OCI-LY1 (cell line): Measurements from ENCODE around the gene DCC.

ENCODE experiments used
- H2AFZ ChIP-seq: fragments of 200-600 bp; sonication (generic), shearing (Covaris generic); 2 replicates; pipeline ENCODE4 v1.6.0; 2014; ENCODE audit warnings: antibody characterized with exemption, mild to moderate bottlenecking, low read length
- H3F3A ChIP-seq: fragments of 200-600 bp; sonication (generic), shearing (Covaris generic); 2 replicates; pipeline ENCODE4 v1.6.0; 2014; ENCODE audit warnings: mild to moderate bottlenecking, antibody characterized with exemption, low read length, moderate library complexity; ENCODE audit not compliant: insufficient read depth
- H3K27ac ChIP-seq: fragments of 200-600 bp; sonication (generic); 2 replicates; pipeline ENCODE4 v1.5.1; 2014; ENCODE audit warnings: low read length, mixed run types, mild to moderate bottlenecking, low read depth; ENCODE audit not compliant: poor library complexity, severe bottlenecking
- H3K27me3 ChIP-seq: fragments of 200-600 bp; sonication (generic); 2 replicates; pipeline ENCODE4 v1.6.0; 2014; ENCODE audit warnings: antibody characterized with exemption, mild to moderate bottlenecking, low read length, moderate library complexity; ENCODE audit not compliant: insufficient read depth
- H3K36me3 ChIP-seq: fragments of 200-600 bp; sonication (generic); 2 replicates; pipeline ENCODE4 v1.6.1; 2014; ENCODE audit warnings: mild to moderate bottlenecking, antibody characterized with exemption, low read length, moderate library complexity, mixed read lengths; ENCODE audit not compliant: insufficient read depth
- H3K4me1 ChIP-seq: fragments of 200-600 bp; sonication (generic); 2 replicates; pipeline ENCODE4 v1.5.1; 2014; ENCODE audit warnings: mild to moderate bottlenecking, low read length, moderate library complexity; ENCODE audit not compliant: insufficient read depth, severe bottlenecking
- H3K4me2 ChIP-seq: fragments of 200-600 bp; sonication (generic), shearing (Covaris generic); 2 replicates; pipeline ENCODE4 v1.6.1; 2014; ENCODE audit warnings: low read length
- H3K4me3 ChIP-seq: fragments of 200-600 bp; sonication (generic); 2 replicates; pipeline ENCODE4 v1.5.1; 2014; ENCODE audit warnings: low read length, low read depth, mild to moderate bottlenecking, mixed read lengths; ENCODE audit not compliant: poor library complexity, severe bottlenecking
- H3K79me2 ChIP-seq: fragments of 200-600 bp; shearing (Covaris generic); 2 replicates; pipeline ENCODE4 v1.6.1; 2016; ENCODE audit warnings: mixed run types, low read length, mixed read lengths; ENCODE audit not compliant: insufficient read depth
- H3K9ac ChIP-seq: fragments of 200-600 bp; sonication (generic), shearing (Covaris generic); 2 replicates; pipeline ENCODE4 v1.6.1; 2014; ENCODE audit warnings: mild to moderate bottlenecking, low read length, mixed read lengths
- H3K9me2 ChIP-seq: fragments of 200-600 bp; sonication (generic), shearing (Covaris generic); 2 replicates; pipeline ENCODE4 v1.6.1; 2014; ENCODE audit warnings: low read depth, mild to moderate bottlenecking, low read length, mixed read lengths
- H3K9me3 ChIP-seq: fragments of 200-600 bp; shearing (Covaris generic); 2 replicates; pipeline ENCODE4 v1.6.1; 2014; ENCODE audit warnings: low read length, mixed read lengths
- H4K20me1 ChIP-seq: fragments of 200-600 bp; sonication (generic), shearing (Covaris generic); 2 replicates; pipeline ENCODE4 v1.6.0; 2016; ENCODE audit warnings: mild to moderate bottlenecking, low read length; ENCODE audit not compliant: insufficient read depth
- CTCF ChIP-seq: fragments of 200-600 bp; sonication (generic), shearing (Covaris generic); IDR thresholded peaks from 2 replicates; pipeline ENCODE4 v1.5.1; 2017; ENCODE audit warnings: mild to moderate bottlenecking, antibody characterized with exemption, low read length, moderate library complexity, mixed read lengths
- EZH2 ChIP-seq: fragments of 200-600 bp; sonication (generic), shearing (Covaris generic); IDR thresholded peaks from 2 replicates; pipeline ENCODE4 v1.8.0; 2017; ENCODE audit warnings: borderline replicate concordance, mixed run types, mild to moderate bottlenecking, antibody characterized with exemption, low read length, moderate library complexity, mixed read lengths

Gene DCC

GRCh38 chr18:52333860-52334259 lies 6.1 kb upstream of the DCC start:
- Histone ChIP-seq H2AFZ (no peak overlapping the region), H3K9me2 (no peaks in the 10 kb centered on the region), H3K9me3 (no peaks in the 10 kb centered on the region), H3K9ac (no peak overlapping the region), H3F3A (no peaks in the 10 kb centered on the region), H3K4me1 (no peaks in the 10 kb centered on the region), H3K36me3 (no peaks in the 10 kb centered on the region), H3K27ac (no peak overlapping the region), H3K4me2 (no peak overlapping the region), H4K20me1 (no peaks in the 10 kb centered on the region), H3K27me3 (no peaks in the 10 kb centered on the region), H3K79me2 (no peaks in the 10 kb centered on the region), H3K4me3 (no peak overlapping the region)
- TF ChIP-seq EZH2 (no peak), CTCF (no peak)

GRCh38 chr18:52334307-52334706 lies 5.7 kb upstream of the DCC start:
- Histone ChIP-seq H3K4me2 (no peak overlapping the region), H3F3A (no peaks in the 10 kb centered on the region), H3K9ac (no peak overlapping the region), H3K79me2 (no peaks in the 10 kb centered on the region), H3K9me3 (no peaks in the 10 kb centered on the region), H2AFZ (no peak overlapping the region), H3K4me1 (no peaks in the 10 kb centered on the region), H3K27ac (no peak overlapping the region), H3K9me2 (no peaks in the 10 kb centered on the region), H3K4me3 (no peak overlapping the region), H3K27me3 (no peaks in the 10 kb centered on the region), H3K36me3 (no peaks in the 10 kb centered on the region), H4K20me1 (no peaks in the 10 kb centered on the region)
- no peak for TF ChIP-seq EZH2
- no peak for TF ChIP-seq CTCF

GRCh38 chr18:52334896-52335295 lies 5.1 kb upstream of the DCC start:
- Histone ChIP-seq H3K4me1 (no peaks in the 10 kb centered on the region), H2AFZ (no peak overlapping the region), H3K9me2 (no peaks in the 10 kb centered on the region), H3F3A (no peaks in the 10 kb centered on the region), H3K27ac (no peak overlapping the region), H4K20me1 (no peaks in the 10 kb centered on the region), H3K27me3 (no peaks in the 10 kb centered on the region), H3K4me3 (no peak overlapping the region), H3K9me3 (no peaks in the 10 kb centered on the region), H3K9ac (no peak overlapping the region), H3K4me2 (no peak overlapping the region), H3K79me2 (no peaks in the 10 kb centered on the region), H3K36me3 (no peaks in the 10 kb centered on the region)
- TF ChIP-seq CTCF, result no peak
- TF ChIP-seq EZH2, result no peak
